ENCODE measurements around the gene PIK3CB. TPM values are rescaled to one million over a fixed set of nuclear protein-coding genes. Genes with fewer than 3 reads are reported as not detected.

PIK3CB gene
- total RNA-seq, 1 experiment from 2014 or later, result 73.9 TPM

- POLR2A ChIA-PET, result no interaction called here
These were observed 65.8 kb downstream of the PIK3CB start for GRCh38 chr3:138768946-138769345.

GRCh38 chr3:138768125-138768524, 66.6 kb downstream of the PIK3CB start:
- DNase-seq (ENCODE audit: low read depth, low spot score) (no peak), ATAC-seq (no peak; the same call in 1 of the 2 replicates)
- H3K4me3 ChIP-seq (ENCODE audit: low read depth in 2 of 2, low read length in 2 of 2), result no peak overlapping the region
- POLR2A ChIA-PET, result no interaction called here
- no peak overlapping the region for H3K27ac ChIP-seq (ENCODE audit: low read length)
- BruUV-seq (replicated peaks), result no TSS peak
- no peaks in the 10 kb centered on the region for H3K36me3 ChIP-seq (ENCODE audit: control insufficient read depth, insufficient read depth, low read length)
- H3K4me1 ChIP-seq (ENCODE audit: control insufficient read depth, insufficient read depth, low read length), result no peaks in the 10 kb centered on the region
- CTCF ChIA-PET, result interaction anchor here (0.5 to 0.6 kb wide), 2 partner anchors 68 to 148 kb away, joined by 3 to 4 read pairs; no protein-coding TSS in a partner anchor
- H3K27me3 ChIP-seq (ENCODE audit: control insufficient read depth, insufficient read depth, low read length), result no peaks in the 10 kb centered on the region
- intact Hi-C loops (cut with micrococcal nuclease; ENCODE audit: unreplicated experiment) (no loop called here), in situ Hi-C loops (cut with HindIII; ENCODE audit: low pct_unique_long_range_greater_than_20kb, low sequenced_read_pairs) (no loop called here)
- peaks cover 16% of the 10 kb centered on the region; the same call in 1 of the 2 replicates for H3K9me3 ChIP-seq (ENCODE audit: control insufficient read depth, insufficient read depth, low read depth, low read length)
- TF ChIP-seq POLR2AphosphoS5 (IDR thresholded peaks at IDR 0.05; ENCODE audit: low read depth, low read length) (no peak), TCF7L2 (IDR thresholded peaks at IDR 0.05; ENCODE audit: low read depth, low read length) (no peak), SIN3A (IDR thresholded peaks at IDR 0.05; ENCODE audit: borderline replicate concordance, insufficient read depth, low read depth, low read length) (no peak)
- TF ChIP-seq, protein P1, sequence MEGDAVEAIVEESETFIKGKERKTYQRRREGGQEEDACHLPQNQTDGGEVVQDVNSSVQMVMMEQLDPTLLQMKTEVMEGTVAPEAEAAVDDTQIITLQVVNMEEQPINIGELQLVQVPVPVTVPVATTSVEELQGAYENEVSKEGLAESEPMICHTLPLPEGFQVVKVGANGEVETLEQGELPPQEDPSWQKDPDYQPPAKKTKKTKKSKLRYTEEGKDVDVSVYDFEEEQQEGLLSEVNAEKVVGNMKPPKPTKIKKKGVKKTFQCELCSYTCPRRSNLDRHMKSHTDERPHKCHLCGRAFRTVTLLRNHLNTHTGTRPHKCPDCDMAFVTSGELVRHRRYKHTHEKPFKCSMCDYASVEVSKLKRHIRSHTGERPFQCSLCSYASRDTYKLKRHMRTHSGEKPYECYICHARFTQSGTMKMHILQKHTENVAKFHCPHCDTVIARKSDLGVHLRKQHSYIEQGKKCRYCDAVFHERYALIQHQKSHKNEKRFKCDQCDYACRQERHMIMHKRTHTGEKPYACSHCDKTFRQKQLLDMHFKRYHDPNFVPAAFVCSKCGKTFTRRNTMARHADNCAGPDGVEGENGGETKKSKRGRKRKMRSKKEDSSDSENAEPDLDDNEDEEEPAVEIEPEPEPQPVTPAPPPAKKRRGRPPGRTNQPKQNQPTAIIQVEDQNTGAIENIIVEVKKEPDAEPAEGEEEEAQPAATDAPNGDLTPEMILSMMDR (IDR thresholded peaks at IDR 0.05), result no peak
- TF ChIP-seq, protein P2, sequence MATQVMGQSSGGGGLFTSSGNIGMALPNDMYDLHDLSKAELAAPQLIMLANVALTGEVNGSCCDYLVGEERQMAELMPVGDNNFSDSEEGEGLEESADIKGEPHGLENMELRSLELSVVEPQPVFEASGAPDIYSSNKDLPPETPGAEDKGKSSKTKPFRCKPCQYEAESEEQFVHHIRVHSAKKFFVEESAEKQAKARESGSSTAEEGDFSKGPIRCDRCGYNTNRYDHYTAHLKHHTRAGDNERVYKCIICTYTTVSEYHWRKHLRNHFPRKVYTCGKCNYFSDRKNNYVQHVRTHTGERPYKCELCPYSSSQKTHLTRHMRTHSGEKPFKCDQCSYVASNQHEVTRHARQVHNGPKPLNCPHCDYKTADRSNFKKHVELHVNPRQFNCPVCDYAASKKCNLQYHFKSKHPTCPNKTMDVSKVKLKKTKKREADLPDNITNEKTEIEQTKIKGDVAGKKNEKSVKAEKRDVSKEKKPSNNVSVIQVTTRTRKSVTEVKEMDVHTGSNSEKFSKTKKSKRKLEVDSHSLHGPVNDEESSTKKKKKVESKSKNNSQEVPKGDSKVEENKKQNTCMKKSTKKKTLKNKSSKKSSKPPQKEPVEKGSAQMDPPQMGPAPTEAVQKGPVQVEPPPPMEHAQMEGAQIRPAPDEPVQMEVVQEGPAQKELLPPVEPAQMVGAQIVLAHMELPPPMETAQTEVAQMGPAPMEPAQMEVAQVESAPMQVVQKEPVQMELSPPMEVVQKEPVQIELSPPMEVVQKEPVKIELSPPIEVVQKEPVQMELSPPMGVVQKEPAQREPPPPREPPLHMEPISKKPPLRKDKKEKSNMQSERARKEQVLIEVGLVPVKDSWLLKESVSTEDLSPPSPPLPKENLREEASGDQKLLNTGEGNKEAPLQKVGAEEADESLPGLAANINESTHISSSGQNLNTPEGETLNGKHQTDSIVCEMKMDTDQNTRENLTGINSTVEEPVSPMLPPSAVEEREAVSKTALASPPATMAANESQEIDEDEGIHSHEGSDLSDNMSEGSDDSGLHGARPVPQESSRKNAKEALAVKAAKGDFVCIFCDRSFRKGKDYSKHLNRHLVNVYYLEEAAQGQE (IDR thresholded peaks at IDR 0.05; ENCODE audit: insufficient read depth in 1 of 2, low read depth in 2 of 2, low read length in 1 of 2), result no peak

More at GRCh38 chr3:138768946-138769345, 65.8 kb downstream of the PIK3CB start:
- no peaks in the 10 kb centered on the region for H3K4me1 ChIP-seq (ENCODE audit: control insufficient read depth, insufficient read depth, low read length)
- CTCF ChIA-PET, result no interaction called here
- intact Hi-C loops (cut with micrococcal nuclease; ENCODE audit: unreplicated experiment) (no loop called here), in situ Hi-C loops (cut with HindIII; ENCODE audit: low pct_unique_long_range_greater_than_20kb, low sequenced_read_pairs) (no loop called here)
- TF ChIP-seq TCF7L2 (IDR thresholded peaks at IDR 0.05; ENCODE audit: low read depth, low read length) (no peak), SIN3A (IDR thresholded peaks at IDR 0.05; ENCODE audit: borderline replicate concordance, insufficient read depth, low read depth, low read length) (no peak)
- TF ChIP-seq, protein P2 (IDR thresholded peaks at IDR 0.05; ENCODE audit: insufficient read depth in 1 of 2, low read depth in 2 of 2, low read length in 1 of 2), result no peak
- TF ChIP-seq, protein P1 (IDR thresholded peaks at IDR 0.05), result no peak
- BruUV-seq (replicated peaks), result no TSS peak
- no peak overlapping the region for H3K27ac ChIP-seq (ENCODE audit: low read length)
- H3K9me3 ChIP-seq (ENCODE audit: control insufficient read depth, insufficient read depth, low read depth, low read length), result peaks cover 16% of the 10 kb centered on the region; the same call in 1 of the 2 replicates
- H3K36me3 ChIP-seq (ENCODE audit: control insufficient read depth, insufficient read depth, low read length), result no peaks in the 10 kb centered on the region
- no peak for DNase-seq (ENCODE audit: low read depth, low spot score)
- no peaks in the 10 kb centered on the region for H3K27me3 ChIP-seq (ENCODE audit: control insufficient read depth, insufficient read depth, low read length)
- no peak overlapping the region for H3K4me3 ChIP-seq (ENCODE audit: low read depth in 2 of 2, low read length in 2 of 2)
- no peak for ATAC-seq
